Neural crest cell (in vitro differentiated cells): Measurements from ENCODE around the gene FAM227A. TPM values are rescaled to one million over a fixed set of nuclear protein-coding genes. Genes with fewer than 3 reads are reported as not detected.
"Not testable (repeated sequence)": the region's sequence is repeated elsewhere in the genome, so short reads cannot be mapped to it uniquely, and the experiment has no call there.

Experiments
- DNase-seq: peaks from one replicate; pipeline ENCODE4 v3.0.0; 2021; ENCODE audit warnings: low read depth, mixed read lengths, low spot score
- H3K27ac Mint-ChIP-seq: one replicate; pipeline ENCODE4 v1.8.0; 2021; ENCODE audit warnings: mild to moderate bottlenecking, mixed read lengths; ENCODE audit not compliant: unreplicated experiment
- H3K27me3 Mint-ChIP-seq: 2 replicates; pipeline ENCODE4 v1.8.0; 2021; ENCODE audit warnings: low read depth, mild to moderate bottlenecking, mixed read lengths
- H3K36me3 Mint-ChIP-seq: 2 replicates; pipeline ENCODE4 v1.8.0; 2021; ENCODE audit warnings: low read depth, mild to moderate bottlenecking, mixed read lengths
- H3K4me1 Mint-ChIP-seq: 2 replicates; pipeline ENCODE4 v1.8.0; 2021; ENCODE audit warnings: mixed read lengths
- H3K4me3 Mint-ChIP-seq: one replicate; pipeline ENCODE4 v1.8.0; 2021; ENCODE audit warnings: mild to moderate bottlenecking, mixed read lengths
- H3K9me3 Mint-ChIP-seq: 2 replicates; pipeline ENCODE4 v1.8.0; 2021; ENCODE audit warnings: mixed read lengths
- total RNA-seq: library from RNA; stranded (reverse); gene quantifications from 2 replicates; pipeline ENCODE4 v1.2.1, GENCODE V29; 2021
- TF ChIP-seq, protein P1 (sequence below): fragments of 200-600 bp; sonication (generic); conservative IDR thresholded peaks from 2 replicates; pipeline ENCODE4 v1.5.0; 2021; ENCODE audit warnings: antibody characterized with exemption, mild to moderate bottlenecking

Gene FAM227A
- total RNA-seq, 1 donor from 2014 or later = 7.8 TPM

DNA sequence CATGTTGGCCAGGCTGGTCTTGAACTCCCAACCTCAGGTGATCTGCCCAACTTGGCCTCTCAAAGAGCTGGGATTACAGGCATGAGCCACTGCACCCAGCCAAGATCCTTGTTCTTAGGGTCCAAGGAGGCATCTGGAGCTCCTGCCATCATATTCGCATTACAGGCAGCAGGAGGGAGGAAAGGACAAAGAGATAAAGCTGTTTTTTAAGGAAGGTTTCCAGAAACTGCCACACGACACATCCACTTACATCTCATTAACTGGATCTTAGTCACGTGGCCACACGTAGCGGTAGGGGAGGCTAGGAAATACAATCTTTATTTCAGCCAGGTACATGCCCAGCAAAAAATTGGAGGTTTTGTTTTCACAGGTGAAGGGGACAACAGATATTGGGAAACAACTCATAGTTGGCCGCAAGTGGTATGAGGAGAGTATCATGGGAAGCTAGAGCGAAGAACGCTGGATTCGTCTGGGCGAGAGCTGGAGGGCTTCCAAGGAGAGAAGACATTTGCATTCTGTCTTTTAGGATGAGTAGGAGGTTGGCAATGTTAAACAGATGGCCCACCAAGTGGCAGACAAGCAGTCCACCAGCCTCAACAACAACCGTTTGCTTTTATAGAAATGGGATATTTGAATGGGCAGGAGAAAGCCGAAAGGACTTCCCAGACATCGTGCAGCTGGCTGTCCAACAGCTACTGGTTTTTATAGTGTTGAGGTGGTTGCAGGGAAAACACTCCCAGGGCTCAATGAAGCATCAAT is 47.0 kb downstream of the FAM227A start:
- H3K36me3 Mint-ChIP-seq = peaks cover 11% of the 10 kb centered on the region
- H3K4me1 Mint-ChIP-seq = no peaks in the 10 kb centered on the region
- H3K4me3 Mint-ChIP-seq = no peak overlapping the region
- TF ChIP-seq, protein P1, sequence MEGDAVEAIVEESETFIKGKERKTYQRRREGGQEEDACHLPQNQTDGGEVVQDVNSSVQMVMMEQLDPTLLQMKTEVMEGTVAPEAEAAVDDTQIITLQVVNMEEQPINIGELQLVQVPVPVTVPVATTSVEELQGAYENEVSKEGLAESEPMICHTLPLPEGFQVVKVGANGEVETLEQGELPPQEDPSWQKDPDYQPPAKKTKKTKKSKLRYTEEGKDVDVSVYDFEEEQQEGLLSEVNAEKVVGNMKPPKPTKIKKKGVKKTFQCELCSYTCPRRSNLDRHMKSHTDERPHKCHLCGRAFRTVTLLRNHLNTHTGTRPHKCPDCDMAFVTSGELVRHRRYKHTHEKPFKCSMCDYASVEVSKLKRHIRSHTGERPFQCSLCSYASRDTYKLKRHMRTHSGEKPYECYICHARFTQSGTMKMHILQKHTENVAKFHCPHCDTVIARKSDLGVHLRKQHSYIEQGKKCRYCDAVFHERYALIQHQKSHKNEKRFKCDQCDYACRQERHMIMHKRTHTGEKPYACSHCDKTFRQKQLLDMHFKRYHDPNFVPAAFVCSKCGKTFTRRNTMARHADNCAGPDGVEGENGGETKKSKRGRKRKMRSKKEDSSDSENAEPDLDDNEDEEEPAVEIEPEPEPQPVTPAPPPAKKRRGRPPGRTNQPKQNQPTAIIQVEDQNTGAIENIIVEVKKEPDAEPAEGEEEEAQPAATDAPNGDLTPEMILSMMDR = no peak
- no peak for DNase-seq
- no peaks in the 10 kb centered on the region for H3K27me3 Mint-ChIP-seq
- no peak overlapping the region for H3K27ac Mint-ChIP-seq
- no peaks in the 10 kb centered on the region for H3K9me3 Mint-ChIP-seq

DNA sequence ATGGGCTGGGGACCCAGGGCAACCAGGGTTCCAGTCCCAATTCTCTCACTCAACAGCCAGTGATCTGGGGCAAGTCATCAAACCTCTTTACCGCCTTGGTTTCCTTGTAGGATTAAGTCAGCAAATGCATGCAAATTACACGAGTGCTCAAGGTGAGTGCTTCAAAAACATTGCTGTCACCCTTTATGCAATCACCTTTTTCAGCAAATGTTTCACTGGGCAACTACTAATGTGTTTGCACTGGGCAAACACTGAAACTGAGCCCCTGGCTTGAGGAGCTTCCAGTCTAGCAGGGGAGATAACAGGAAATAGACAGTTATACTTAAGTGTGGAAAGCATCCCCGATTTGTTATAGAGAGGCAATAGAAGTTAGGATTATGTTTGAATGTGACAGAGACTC is 48.5 kb downstream of the FAM227A start:
- Mint-ChIP-seq H3K9me3 (no peaks in the 10 kb centered on the region), H3K36me3 (peaks cover 11% of the 10 kb centered on the region), H3K27me3 (no peaks in the 10 kb centered on the region), H3K4me3 (no peak overlapping the region), H3K4me1 (no peaks in the 10 kb centered on the region), H3K27ac (no peak overlapping the region)
- TF ChIP-seq, protein P1 = no peak
- DNase-seq = no peak

DNA sequence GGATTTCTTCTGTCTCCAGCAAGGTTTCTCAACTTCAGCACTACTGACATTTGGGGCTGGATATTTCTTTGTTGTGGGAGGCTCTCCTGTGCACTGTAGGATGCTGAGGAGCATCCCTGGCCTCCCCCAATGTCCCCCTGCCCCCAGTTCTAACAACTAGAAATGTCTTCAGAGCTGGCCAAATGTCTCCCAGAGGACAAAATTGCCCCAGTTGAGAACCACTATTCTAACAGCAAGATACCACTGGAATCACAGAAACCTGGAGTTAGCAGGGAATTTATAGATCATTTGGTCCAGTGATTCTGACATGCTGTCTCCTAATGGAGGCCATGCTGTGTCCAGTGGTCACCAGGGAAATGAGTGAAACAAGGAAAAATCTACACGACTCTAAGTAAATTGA is 54.0 kb downstream of the FAM227A start:
- Mint-ChIP-seq H3K27me3 (no peaks in the 10 kb centered on the region), H3K4me1 (no peaks in the 10 kb centered on the region), H3K9me3 (no peaks in the 10 kb centered on the region), H3K36me3 (no peaks in the 10 kb centered on the region), H3K4me3 (no peak overlapping the region), H3K27ac (no peak overlapping the region)
- DNase-seq = no peak
- TF ChIP-seq, protein P1 = no peak

DNA sequence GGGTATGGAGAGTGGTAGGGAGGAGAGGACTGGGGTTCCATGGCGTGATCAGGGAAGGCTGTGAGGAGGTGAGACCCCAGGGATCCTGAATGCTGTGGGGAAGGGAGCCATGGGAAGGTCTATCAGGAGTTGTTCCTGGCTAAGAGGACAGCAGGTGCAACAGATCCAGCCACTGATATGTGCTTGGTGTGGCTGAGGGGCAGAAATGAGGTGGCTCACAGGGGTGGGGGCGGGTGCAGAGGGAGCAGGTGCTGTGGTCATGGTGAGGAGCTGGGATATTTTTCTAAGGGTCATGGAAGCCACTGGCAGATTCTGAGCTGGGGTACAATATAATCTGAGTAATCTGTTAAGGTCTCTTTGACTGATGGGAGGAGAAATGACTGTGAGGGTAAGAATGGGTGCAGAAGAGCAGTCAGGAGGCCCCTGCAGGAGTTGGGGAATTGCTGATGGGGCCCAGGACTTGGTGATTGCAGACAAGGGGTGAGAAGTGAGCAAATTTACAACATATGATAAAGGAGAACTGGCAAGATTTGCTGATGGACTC is 54.9 kb downstream of the FAM227A start:
- H3K27me3 Mint-ChIP-seq = no peaks in the 10 kb centered on the region
- DNase-seq = no peak
- TF ChIP-seq, protein P1 = no peak
- H3K4me1 Mint-ChIP-seq = no peaks in the 10 kb centered on the region
- no peak overlapping the region for H3K4me3 Mint-ChIP-seq
- H3K36me3 Mint-ChIP-seq = no peaks in the 10 kb centered on the region
- H3K9me3 Mint-ChIP-seq = no peaks in the 10 kb centered on the region
- peak overlapping the region; percentile 48 for H3K27ac Mint-ChIP-seq

DNA sequence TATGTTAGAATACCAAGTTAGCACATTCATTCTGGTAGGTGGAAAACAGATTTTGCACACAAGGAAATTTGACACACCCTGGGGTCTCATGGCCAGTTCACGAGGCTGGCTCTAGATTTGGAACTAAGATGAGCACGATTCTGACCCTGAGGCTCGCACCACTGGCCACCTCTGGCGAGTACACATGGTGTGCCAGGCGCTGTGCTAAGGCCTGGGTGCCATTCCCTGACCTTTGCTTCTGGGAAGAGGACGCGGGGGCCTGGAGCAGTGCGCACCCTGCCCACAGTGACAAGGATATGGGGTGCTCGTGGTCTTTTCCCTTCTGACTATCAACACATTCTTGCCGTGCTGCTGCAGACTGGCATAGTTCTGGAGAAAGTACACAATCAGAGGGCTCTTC is 56.7 kb downstream of the FAM227A start:
- no peak for DNase-seq
- H3K9me3 Mint-ChIP-seq = no peaks in the 10 kb centered on the region
- no peaks in the 10 kb centered on the region for H3K27me3 Mint-ChIP-seq
- H3K4me1 Mint-ChIP-seq = no peaks in the 10 kb centered on the region
- TF ChIP-seq, protein P1 = no peak
- no peaks in the 10 kb centered on the region for H3K36me3 Mint-ChIP-seq
- H3K4me3 Mint-ChIP-seq = no peak overlapping the region
- H3K27ac Mint-ChIP-seq = no peak overlapping the region

DNA sequence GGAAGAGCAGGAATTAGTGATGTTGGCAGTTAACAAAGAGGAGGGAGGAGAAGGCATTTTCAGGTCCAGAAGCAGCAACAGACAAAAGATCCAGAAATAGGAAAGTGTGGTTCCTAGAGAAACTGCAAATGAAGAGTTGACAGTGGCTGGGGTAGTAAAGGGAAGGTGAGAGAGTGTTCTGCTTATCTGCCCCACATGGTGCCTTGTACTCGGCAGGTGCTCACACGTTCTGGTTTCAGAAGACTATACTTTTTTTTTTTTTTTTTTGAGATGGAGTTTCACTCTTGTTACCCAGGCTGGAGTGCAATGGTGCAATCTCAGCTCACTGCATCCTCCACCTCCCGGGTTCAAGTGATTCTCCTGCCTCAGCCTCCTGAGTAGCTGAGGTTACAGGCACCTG is 73.3 kb downstream of the FAM227A start:
- not testable (repeated sequence) for DNase-seq, H3K4me3 Mint-ChIP-seq, H3K9me3 Mint-ChIP-seq, H3K4me1 Mint-ChIP-seq, H3K27me3 Mint-ChIP-seq, H3K27ac Mint-ChIP-seq
- H3K36me3 Mint-ChIP-seq = peaks cover 13% of the 10 kb centered on the region
